SIG-M5 (cell line): ENCODE data around the gene MELK.

ENCODE experiments used
- DNase-seq: peaks from one replicate; lab custom pipeline; 2025; lab: John Stamatoyannopoulos, UW

Gene MELK

GRCh38 chr9:36584620-36585460 is 12.1 kb downstream of the MELK start:
- DNase-seq: no peak

GRCh38 chr9:36590231-36590630 is 17.5 kb downstream of the MELK start:
- no peak for DNase-seq

- no peak for DNase-seq
Measured at GRCh38 chr9:36592801-36593583, 20.3 kb downstream of the MELK start.

- DNase-seq: no peak
Measured at GRCh38 chr9:36594213-36594612, 21.5 kb downstream of the MELK start.

GRCh38 chr9:36597412-36598178 is 24.9 kb downstream of the MELK start:
- no peak for DNase-seq

- no peak for DNase-seq
Measured at GRCh38 chr9:36598273-36598672, 25.6 kb downstream of the MELK start.

GRCh38 chr9:36603006-36603405 is 30.3 kb downstream of the MELK start:
- DNase-seq: no peak

GRCh38 chr9:36609306-36609705 is 36.6 kb downstream of the MELK start:
- no peak for DNase-seq

- no peak for DNase-seq
Measured at GRCh38 chr9:36622121-36622520, 49.4 kb downstream of the MELK start.

- no peak for DNase-seq
Measured at GRCh38 chr9:36623280-36623679, 50.6 kb downstream of the MELK start.

- DNase-seq: no peak
Measured at GRCh38 chr9:36625006-36625615, 52.4 kb downstream of the MELK start.

- no peak for DNase-seq
Measured at GRCh38 chr9:36632892-36633291, 60.2 kb downstream of the MELK start.

GRCh38 chr9:36637491-36638270 is 65.0 kb downstream of the MELK start:
- DNase-seq: no peak

GRCh38 chr9:36640771-36641381 is 68.2 kb downstream of the MELK start:
- DNase-seq: no peak

GRCh38 chr9:36642817-36643216 is 70.1 kb downstream of the MELK start:
- no peak for DNase-seq

- no peak for DNase-seq
Measured at GRCh38 chr9:36656842-36657241, 84.1 kb downstream of the MELK start.

- no peak for DNase-seq
Measured at GRCh38 chr9:36659500-36659899, 86.8 kb downstream of the MELK start.

GRCh38 chr9:36664806-36665205 is 92.1 kb downstream of the MELK start:
- DNase-seq: no peak

GRCh38 chr9:36665387-36665786 is 92.7 kb downstream of the MELK start:
- DNase-seq: no peak

- DNase-seq: no peak
Measured at GRCh38 chr9:36665921-36666431, 93.3 kb downstream of the MELK start.

- DNase-seq: no peak
Measured at GRCh38 chr9:36671561-36671960, 98.9 kb downstream of the MELK start.
